NCI-H2171 treated with DMSO at 0.1 percent for 48 hours (cell line): ENCODE results near the gene GOLM1.
A peak's percentile ranks its signal among the peaks of the same experiment; 100 is the strongest.

Experiments
- DNase-seq: peaks from one replicate; lab custom pipeline; 2025; lab: John Stamatoyannopoulos, UW

Gene GOLM1

GRCh38 chr9:86046071-86046636 is 53.2 kb downstream of the GOLM1 start:
- DNase-seq, result no peak

GRCh38 chr9:86045654-86046053 is 53.7 kb downstream of the GOLM1 start:
- no peak for DNase-seq

GRCh38 chr9:86043999-86044398 is 55.4 kb downstream of the GOLM1 start:
- no peak for DNase-seq

- DNase-seq, result no peak
These were observed 55.8 kb downstream of the GOLM1 start for GRCh38 chr9:86043586-86043985.

GRCh38 chr9:86042199-86042978 is 57.0 kb downstream of the GOLM1 start:
- no peak for DNase-seq

- no peak for DNase-seq
These were observed 58.0 kb downstream of the GOLM1 start for GRCh38 chr9:86041311-86041741.

- DNase-seq, result no peak
These were observed 58.5 kb downstream of the GOLM1 start for GRCh38 chr9:86040861-86041155.

- DNase-seq, result no peak
These were observed 59.1 kb downstream of the GOLM1 start for GRCh38 chr9:86039991-86040860.

- no peak for DNase-seq
These were observed 62.8 kb downstream of the GOLM1 start for GRCh38 chr9:86036555-86036954.

GRCh38 chr9:86035827-86036440 is 63.4 kb downstream of the GOLM1 start:
- DNase-seq, result peak; percentile 31

- peak; percentile 91 for DNase-seq
These were observed 64.3 kb downstream of the GOLM1 start for GRCh38 chr9:86034863-86035734.

- no peak for DNase-seq
These were observed 71.6 kb downstream of the GOLM1 start for GRCh38 chr9:86027767-86028166.

- no peak for DNase-seq
These were observed 76.6 kb downstream of the GOLM1 start for GRCh38 chr9:86022687-86023266.

- no peak for DNase-seq
These were observed 78.2 kb downstream of the GOLM1 start for GRCh38 chr9:86021166-86021565.

GRCh38 chr9:86020731-86021130 is 78.6 kb downstream of the GOLM1 start:
- no peak for DNase-seq

GRCh38 chr9:86009133-86009532 is 90.2 kb downstream of the GOLM1 start:
- DNase-seq, result no peak

- no peak for DNase-seq
These were observed 94.0 kb downstream of the GOLM1 start for GRCh38 chr9:86005253-86005775.

GRCh38 chr9:85995599-85995998 is 103.8 kb downstream of the GOLM1 start:
- no peak for DNase-seq

- no peak for DNase-seq
These were observed 104.3 kb downstream of the GOLM1 start for GRCh38 chr9:85995097-85995496.

- DNase-seq, result no peak
These were observed 105.2 kb downstream of the GOLM1 start for GRCh38 chr9:85994191-85994590.

- DNase-seq, result no peak
These were observed 112.1 kb downstream of the GOLM1 start for GRCh38 chr9:85987236-85987635.
